Naive thymus-derived CD8-positive, alpha-beta T cell (primary cell): Measurements from ENCODE around the gene SFT2D3. TPM values are rescaled to one million over a fixed set of nuclear protein-coding genes. Genes with fewer than 3 reads are reported as not detected.

Experiments used
- ATAC-seq, 2 donors: fragments of 150-1000 bp; cut with Tn5 transposase in 1 of 2; sonication (Bioruptor Pico), chemical (Tn5 transposase) in 1 of 2; 1 replicate in 1 of 2; 2 replicates in 1 of 2; pipeline ENCODE4 v1.10.0; 2021; ENCODE audit warnings: mild to moderate bottlenecking in 2 of 2, moderate library complexity in 2 of 2
- POLR2A ChIA-PET: fragments of 350-600 bp; sonication (Branson Sonifier 250); formaldehyde crosslinking; loops from one replicate; lab custom pipeline; 2021; ENCODE audit warnings: antibody characterized with exemption; lab: Charles Lee
- DNase-seq, 10 donors: peaks; one replicate each; pipeline versions ENCODE4 v3.0.0 to v3.0.0-alpha.2; 2020 to 2022
- H3K27ac Mint-ChIP-seq, 10 donors: one replicate each; pipeline ENCODE4 v1.8.0; 2020 to 2022; ENCODE audit warnings: mild to moderate bottlenecking in 10 of 10, mixed read lengths in 10 of 10, moderate library complexity in 4 of 10, inconsistent platforms in 1 of 10
- H3K27me3 Mint-ChIP-seq, 5 donors: one replicate each; pipeline ENCODE4 v1.8.0; 2021 to 2022; ENCODE audit warnings: mixed read lengths in 5 of 5
- H3K36me3 Mint-ChIP-seq, 3 donors: one replicate each; pipeline ENCODE4 v1.8.0; 2020 to 2022; ENCODE audit warnings: mixed read lengths in 3 of 3, mild to moderate bottlenecking in 2 of 3, inconsistent platforms in 1 of 3
- H3K4me1 Mint-ChIP-seq, 4 donors: one replicate each; pipeline ENCODE4 v1.8.0; 2021 to 2022; ENCODE audit warnings: mixed read lengths in 4 of 4
- H3K4me3 Mint-ChIP-seq, 10 donors: one replicate each; pipeline ENCODE4 v1.8.0; 2020 to 2022; ENCODE audit warnings: mild to moderate bottlenecking in 10 of 10, mixed read lengths in 10 of 10, moderate library complexity in 6 of 10, inconsistent platforms in 1 of 10
- H3K9me3 Mint-ChIP-seq, 9 donors: one replicate each; pipeline ENCODE4 v1.8.0; 2020 to 2022; ENCODE audit warnings: mixed read lengths in 9 of 9, mild to moderate bottlenecking in 3 of 9, inconsistent platforms in 1 of 9, moderate library complexity in 1 of 9
- polyA plus RNA-seq, 3 donors: library from polyadenylated mRNA; unstranded; fragments of 300-500 nt; fragmentation: Illumina TruSeq; gene quantifications; one replicate each; pipeline ENCODE4 v1.2.3, GENCODE V29; 2021
- total RNA-seq, 8 experiments: library from RNA in 2 of 8; stranded (reverse) in 2 of 8; gene quantifications; one replicate each; pipeline ENCODE4 v1.2.3 and lab custom pipeline; 2021 to 2026

The SFT2D3 gene
- total RNA-seq (10 to 100 TPM; 16.5 to 16.9 TPM), polyA plus RNA-seq (1 to 10 TPM; 1.7 to 4.4 (median 2.4) TPM), total RNA-seq (lab: John Stamatoyannopoulos, UW) (14.8 to 33.7 (median 18.8) reads per million in 6 experiments)

GRCh38 chr2:127701193-127701650, at the start of gene SFT2D3:
Gene SFT2D3 (plus strand): TSS chr2:127701497. CDS start chr2:127701529, 32 bp downstream.
- DNase-seq (peak; percentile 79 to 93 (median 88)), ATAC-seq (peak; percentile 72 to 78)
- Mint-ChIP-seq H3K27me3 (peaks cover 0 to 2% (median 0%) of the 10 kb centered on the region in 5 donors), H3K4me1 (peaks cover 20 to 51% (median 40%) of the 10 kb centered on the region in 4 donors), H3K27ac (peak within 1 kb of the TSS; percentile 97 to 99 (median 98)), H3K36me3 (peaks cover 10 to 22% (median 11%) of the 10 kb centered on the region in 3 donors), H3K9me3 (no peaks in the 10 kb centered on the region), H3K4me3 (peak within 1 kb of the TSS; percentile 88 to 96 (median 94))
- POLR2A ChIA-PET, result interaction anchor here (0.6 to 2.2 kb wide), 20 partner anchors 9 to 620 kb away, joined by 3 to 12 read pairs (median 4); partner anchors contain the start of genes IWS1, POLR2D, SAP130 and UGGT1

GRCh38 chr2:127651971-127652550, 49.2 kb upstream of the SFT2D3 start:
- DNase-seq (peak in 2 of 10 donors; percentile 2 to 57), ATAC-seq (no peak)
- POLR2A ChIA-PET, result interaction anchor here (4.2 kb wide), 1 partner anchor 11 kb away, joined by 19 read pairs; no protein-coding TSS in a partner anchor

GRCh38 chr2:127652786-127653357, 48.4 kb upstream of the SFT2D3 start:
- H3K9me3 Mint-ChIP-seq, result no peaks in the 10 kb centered on the region
- ATAC-seq (no peak), DNase-seq (peak in 1 of 10 donors; percentile 56)
- H3K4me3 Mint-ChIP-seq, result no peak overlapping the region
- POLR2A ChIA-PET, result interaction anchor here (0.6 to 4.2 kb wide), 3 partner anchors 12 to 36 kb away, joined by 3 to 19 read pairs (median 7); no protein-coding TSS in a partner anchor
- H3K27ac Mint-ChIP-seq, result peak overlapping the region in 2 of 10 donors; percentile 17 to 29
- no peaks in the 10 kb centered on the region for H3K27me3 Mint-ChIP-seq
- peaks cover 0 to 2% (median 0%) of the 10 kb centered on the region in 3 donors for H3K36me3 Mint-ChIP-seq
- H3K4me1 Mint-ChIP-seq, result peaks cover 8 to 29% (median 18%) of the 10 kb centered on the region in 4 donors

More at GRCh38 chr2:127651971-127652550, 49.2 kb upstream of the SFT2D3 start:
- Mint-ChIP-seq H3K4me1 (peaks cover 11 to 37% (median 24%) of the 10 kb centered on the region in 4 donors), H3K36me3 (peaks cover 0 to 2% (median 0%) of the 10 kb centered on the region in 3 donors), H3K4me3 (no peak overlapping the region), H3K27ac (peak overlapping the region in 1 of 10 donors; percentile 17), H3K9me3 (no peaks in the 10 kb centered on the region), H3K27me3 (no peaks in the 10 kb centered on the region)

GRCh38 chr2:127653421-127654083, 47.7 kb upstream of the SFT2D3 start:
- Mint-ChIP-seq H3K27ac (peak overlapping the region in 2 of 10 donors; percentile 29 to 37), H3K9me3 (no peaks in the 10 kb centered on the region), H3K4me3 (no peak overlapping the region), H3K27me3 (peaks cover 0 to under 1% (median 0%) of the 10 kb centered on the region in 5 donors), H3K36me3 (peaks cover 0 to 2% (median 0%) of the 10 kb centered on the region in 3 donors), H3K4me1 (peaks cover 6 to 22% (median 12%) of the 10 kb centered on the region in 4 donors)
- POLR2A ChIA-PET, result interaction anchor here (0.8 to 1.1 kb wide), 2 partner anchors 17 to 44 kb away, joined by 3 read pairs; no protein-coding TSS in a partner anchor
- ATAC-seq (no peak), DNase-seq (no peak)

- POLR2A ChIA-PET, result interaction anchor here (0.8 to 1.1 kb wide), 2 partner anchors 17 to 45 kb away, joined by 3 read pairs; no protein-coding TSS in a partner anchor
- H3K4me1 Mint-ChIP-seq, result peaks cover 4 to 17% (median 6%) of the 10 kb centered on the region in 4 donors
- no peak for ATAC-seq
Observed at GRCh38 chr2:127654084-127654837, 47.0 kb upstream of the SFT2D3 start.

GRCh38 chr2:127654838-127655175, 46.5 kb upstream of the SFT2D3 start:
- peak in 1 of 10 donors; percentile 45 for DNase-seq
- H3K27ac Mint-ChIP-seq, result no peak overlapping the region
- ATAC-seq, result no peak
- H3K27me3 Mint-ChIP-seq, result peaks cover 0 to 8% (median 0%) of the 10 kb centered on the region in 5 donors
- H3K4me1 Mint-ChIP-seq, result peaks cover under 1 to 14% (median 1%) of the 10 kb centered on the region in 4 donors
- no peaks in the 10 kb centered on the region for H3K9me3 Mint-ChIP-seq
- no peak overlapping the region for H3K4me3 Mint-ChIP-seq
- POLR2A ChIA-PET, result no interaction called here
- peaks cover 0 to 2% (median 0%) of the 10 kb centered on the region in 3 donors for H3K36me3 Mint-ChIP-seq

More at GRCh38 chr2:127654084-127654837, 47.0 kb upstream of the SFT2D3 start:
- Mint-ChIP-seq H3K27me3 (peaks cover 0 to 6% (median 0%) of the 10 kb centered on the region in 5 donors), H3K9me3 (no peaks in the 10 kb centered on the region), H3K36me3 (peaks cover 0 to 2% (median 0%) of the 10 kb centered on the region in 3 donors), H3K27ac (no peak overlapping the region), H3K4me3 (no peak overlapping the region)
- DNase-seq, result no peak

GRCh38 chr2:127655209-127656073, 45.9 kb upstream of the SFT2D3 start:
- DNase-seq (peak in 1 of 10 donors; percentile 45), ATAC-seq (no peak)
- peaks cover 0 to 10% (median 2%) of the 10 kb centered on the region in 5 donors for H3K27me3 Mint-ChIP-seq
- no peaks in the 10 kb centered on the region for H3K9me3 Mint-ChIP-seq
- no peak overlapping the region for H3K27ac Mint-ChIP-seq
- H3K36me3 Mint-ChIP-seq, result peaks cover 0 to 2% (median 0%) of the 10 kb centered on the region in 3 donors
- H3K4me1 Mint-ChIP-seq, result peaks cover 0 to 12% (median under 1%) of the 10 kb centered on the region in 4 donors
- H3K4me3 Mint-ChIP-seq, result no peak overlapping the region
- POLR2A ChIA-PET, result no interaction called here

GRCh38 chr2:127656569-127657231, 44.6 kb upstream of the SFT2D3 start:
- no peaks in the 10 kb centered on the region for H3K9me3 Mint-ChIP-seq
- H3K4me1 Mint-ChIP-seq, result peaks cover 0 to 12% (median under 1%) of the 10 kb centered on the region in 4 donors
- DNase-seq (peak in 1 of 10 donors; percentile 50), ATAC-seq (no peak)
- H3K36me3 Mint-ChIP-seq, result peaks cover 0 to 2% (median 0%) of the 10 kb centered on the region in 3 donors
- H3K27ac Mint-ChIP-seq, result no peak overlapping the region
- POLR2A ChIA-PET, result no interaction called here
- H3K27me3 Mint-ChIP-seq, result peaks cover 0 to 23% (median 13%) of the 10 kb centered on the region in 5 donors
- no peak overlapping the region for H3K4me3 Mint-ChIP-seq

- ATAC-seq (no peak), DNase-seq (no peak)
- peaks cover 1 to 28% (median 17%) of the 10 kb centered on the region in 5 donors for H3K27me3 Mint-ChIP-seq
- peaks cover 0 to 2% (median 0%) of the 10 kb centered on the region in 3 donors for H3K36me3 Mint-ChIP-seq
- H3K9me3 Mint-ChIP-seq, result no peaks in the 10 kb centered on the region
- peaks cover 0 to 8% (median under 1%) of the 10 kb centered on the region in 4 donors for H3K4me1 Mint-ChIP-seq
- no peak overlapping the region for H3K4me3 Mint-ChIP-seq
- H3K27ac Mint-ChIP-seq, result no peak overlapping the region
- POLR2A ChIA-PET, result no interaction called here
Observed at GRCh38 chr2:127657232-127657595, 44.1 kb upstream of the SFT2D3 start.

GRCh38 chr2:127658146-127658545, 43.2 kb upstream of the SFT2D3 start:
- Mint-ChIP-seq H3K4me3 (no peak overlapping the region), H3K27me3 (peaks cover 6 to 35% (median 20%) of the 10 kb centered on the region in 5 donors)
- POLR2A ChIA-PET, result no interaction called here

More at GRCh38 chr2:127658146-127658545, 43.2 kb upstream of the SFT2D3 start:
- no peak for ATAC-seq
- no peak for DNase-seq
- Mint-ChIP-seq H3K4me1 (no peaks in the 10 kb centered on the region), H3K9me3 (no peaks in the 10 kb centered on the region), H3K27ac (peak overlapping the region in 1 of 10 donors; percentile 68), H3K36me3 (peaks cover 0 to 2% (median 0%) of the 10 kb centered on the region in 3 donors)
